Endothelial cell of umbilical vein (primary cell): ENCODE measurements around the gene PDE6B. TPM values are rescaled to one million over a fixed set of nuclear protein-coding genes. Genes with fewer than 3 reads are reported as not detected.

Source experiments
- BruUV-seq: library from RNA; stranded (reverse); fragments of 400-500 nt; replicated peaks from 2 replicates; lab custom pipeline; 2021; lab: Mats Ljungman, UMichigan
- CTCF ChIA-PET: fragments of 300-600, 350-600 bp; sonication (Branson Sonifier 250); formaldehyde crosslinking; loops from one replicate; lab custom pipeline; 2021; ENCODE audit warnings: antibody characterized with exemption, inconsistent platforms; lab: Charles Lee
- POLR2A ChIA-PET: fragments of 300-600, 350-600 bp; sonication (Branson Sonifier 250); formaldehyde crosslinking; loops from one replicate; lab custom pipeline; 2021; ENCODE audit warnings: antibody characterized with exemption, inconsistent platforms; lab: Charles Lee
- DNase-seq: peaks from one replicate; pipeline ENCODE4 v3.0.0-alpha.2; 2011; ENCODE audit warnings: low read depth, low spot score
- FAIRE-seq: peaks from 2 replicates; lab custom pipeline; 2011; peaks lifted over from hg19 to GRCh38; lab: Jason Lieb, UNC
- H2AFZ ChIP-seq: 2 replicates; pipeline ENCODE4 v1.6.0; 2012; ENCODE audit warnings: low read depth, low read length, control low read depth, inconsistent platforms
- H3K27ac ChIP-seq: 2 replicates; pipeline ENCODE4 v1.5.1; 2011; ENCODE audit warnings: low read depth, mild to moderate bottlenecking, control low read depth, low read length, moderate library complexity; ENCODE audit not compliant: insufficient read depth
- H3K27me3 ChIP-seq, 2 experiments: 2 replicates each; pipeline versions ENCODE4 v1.6.0 to v1.6.1; 2011; ENCODE audit warnings: low read length in 2 of 2, mixed read lengths in 1 of 2; ENCODE audit not compliant: control insufficient read depth in 2 of 2, insufficient read depth in 2 of 2
- H3K36me3 ChIP-seq, 2 experiments: 2 replicates in 1 of 2; 3 replicates in 1 of 2; pipeline ENCODE4 v1.5.1; 2011; ENCODE audit warnings: low read length in 2 of 2, mild to moderate bottlenecking in 1 of 2, moderate library complexity in 1 of 2; ENCODE audit not compliant: control insufficient read depth in 2 of 2, insufficient read depth in 2 of 2; ENCODE audit errors: extremely low read depth in 1 of 2
- H3K4me1 ChIP-seq: 3 replicates; pipeline ENCODE4 v1.5.1; 2011; ENCODE audit warnings: mild to moderate bottlenecking, low read length; ENCODE audit not compliant: control insufficient read depth, insufficient read depth; ENCODE audit errors: extremely low read depth
- H3K4me2 ChIP-seq: 2 replicates; pipeline ENCODE4 v1.6.1; 2011; ENCODE audit warnings: low read length, control low read depth, mixed read lengths; ENCODE audit not compliant: insufficient read depth
- H3K4me3 ChIP-seq, 3 experiments: fragments of 200-600 bp in 1 of 3; sonication (generic), shearing (Covaris generic) in 1 of 3; replicated peaks in 1 of 3; 2 replicates each; pipeline ENCODE4 v1.5.1; 2011 to 2016; ENCODE audit warnings: control low read depth in 3 of 3, low read length in 3 of 3, mild to moderate bottlenecking in 2 of 3, inconsistent platforms in 1 of 3, low read depth in 1 of 3, moderate library complexity in 1 of 3; ENCODE audit not compliant: insufficient read depth in 1 of 3
- H3K79me2 ChIP-seq: 2 replicates; pipeline ENCODE4 v1.6.0; 2012; ENCODE audit warnings: low read length, inconsistent platforms; ENCODE audit not compliant: control insufficient read depth, insufficient read depth
- H3K9ac ChIP-seq: replicated peaks from 2 replicates; pipeline ENCODE3; 2011; ENCODE audit warnings: low read length, control low read depth; ENCODE audit not compliant: insufficient read depth; ENCODE audit errors: extremely low read depth
- H3K9me1 ChIP-seq: replicated peaks from 3 replicates; pipeline ENCODE4 v1.6.0; 2011; ENCODE audit warnings: mild to moderate bottlenecking, low read length; ENCODE audit not compliant: control insufficient read depth, insufficient read depth; ENCODE audit errors: extremely low read depth
- H3K9me3 ChIP-seq: replicated peaks from 2 replicates; pipeline ENCODE4 v1.5.1; 2012; ENCODE audit warnings: low read length, inconsistent platforms; ENCODE audit not compliant: control insufficient read depth, insufficient read depth
- H4K20me1 ChIP-seq: replicated peaks from 2 replicates; pipeline ENCODE3; 2011; ENCODE audit warnings: mild to moderate bottlenecking, low read length; ENCODE audit not compliant: control insufficient read depth, insufficient read depth; ENCODE audit errors: extremely low read depth
- FOS ChIP-seq: IDR thresholded peaks from 2 replicates; pipeline ENCODE4 v1.6.1; 2011; ENCODE audit warnings: mild to moderate bottlenecking, low read length, moderate library complexity, borderline replicate concordance; ENCODE audit not compliant: insufficient read depth
- GATA2 ChIP-seq: IDR thresholded peaks from 2 replicates; pipeline ENCODE4 v1.7.0; 2011; ENCODE audit warnings: low read depth, mild to moderate bottlenecking, moderate library complexity, mixed read lengths, low read length; ENCODE audit not compliant: insufficient read length, insufficient read depth
- JUN ChIP-seq: IDR thresholded peaks from 2 replicates; pipeline ENCODE4 v1.6.1; 2011; ENCODE audit warnings: borderline replicate concordance, low read depth; ENCODE audit not compliant: insufficient read length, insufficient read depth
- MYC ChIP-seq: IDR thresholded peaks from one replicate; pipeline ENCODE4 v1.6.1; 2011; ENCODE audit warnings: mild to moderate bottlenecking, low read depth, low read length
- POLR2AphosphoS5 ChIP-seq: IDR thresholded peaks from 2 replicates; pipeline ENCODE4 v1.6.1; 2012; ENCODE audit warnings: low read depth, mild to moderate bottlenecking, control low read depth, low read length, moderate library complexity; ENCODE audit not compliant: insufficient read depth
- dilution Hi-C: fragments of 300-500 bp; cut with MboI; formaldehyde crosslinking; loops from one replicate; pipeline ENCODE4 v1.15.0; 2019; ENCODE audit warnings: low sequenced_read_pairs; ENCODE audit not compliant: extremely low pct_ligation_motif_present
- intact Hi-C: fragments of 100-400 bp; cut with micrococcal nuclease; formaldehyde crosslinking; loops from one replicate; pipeline ENCODE4 v1.10.0; 2022
- polyA plus RNA-seq, 4 experiments: library from polyadenylated mRNA; depleted of rRNA in 3 of 4; stranded (reverse) in 3 of 4; unstranded in 1 of 4; fragments of >200 nt; gene quantifications; 2 replicates each; pipeline versions ENCODE4 v1.2.1 to v1.2.3, GENCODE V29; 2011 to 2012; ENCODE audit warnings: missing spikeins in 1 of 4
- total RNA-seq: library from RNA; stranded (reverse); gene quantifications from 2 replicates; pipeline ENCODE4 v1.2.3, GENCODE V29; 2021
- TF ChIP-seq, protein P1 (sequence below), 2 donors: IDR thresholded peaks; 1 replicate in 1 of 2; 2 replicates in 1 of 2; pipeline ENCODE4 v1.5.1; 2011; ENCODE audit warnings: low read length in 2 of 2, mild to moderate bottlenecking in 2 of 2, moderate library complexity in 2 of 2, control low read depth in 1 of 2, inconsistent platforms in 1 of 2, low read depth in 1 of 2; ENCODE audit not compliant: insufficient read depth in 1 of 2; ENCODE audit errors: extremely low read depth in 1 of 2

Gene PDE6B
- total and polyA plus RNA-seq, 2 donors (not counting 3 experiments of a cell fraction or from before 2014, with no cell fraction given) = 0.77 to 1.8 TPM

DNA sequence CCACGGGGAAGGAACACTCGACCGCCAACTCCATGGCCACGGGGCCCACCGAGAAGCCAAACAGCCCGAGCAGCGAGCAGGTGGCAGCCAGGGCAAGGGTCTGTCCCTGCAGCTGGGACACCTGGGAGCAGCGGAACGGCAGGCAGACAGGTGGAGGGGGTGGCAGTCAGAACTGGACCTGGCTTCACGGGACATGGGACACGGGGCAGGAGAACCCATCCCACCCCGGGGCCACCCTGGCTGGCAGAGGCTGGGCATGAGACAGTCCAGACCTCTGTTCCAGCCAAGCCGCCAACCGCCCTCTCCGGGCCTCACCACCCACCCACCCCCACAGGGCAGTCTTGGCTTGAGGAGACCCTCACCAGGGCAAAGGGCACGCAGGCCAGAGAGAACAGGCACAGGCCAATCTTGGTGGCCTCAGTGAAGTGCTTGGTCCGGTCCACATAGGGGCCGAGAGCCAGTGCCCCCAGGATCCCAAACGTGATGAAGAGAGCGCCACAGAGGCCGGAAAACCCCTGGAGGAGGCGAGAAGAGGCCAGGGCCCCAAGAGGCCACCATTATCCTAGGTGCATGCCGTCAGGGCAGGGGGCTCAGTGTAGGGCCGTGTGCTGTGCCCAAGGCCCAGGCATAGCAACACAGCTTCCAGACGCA, 58.0 kb downstream of the PDE6B start:
- Histone ChIP-seq H2AFZ (no peak overlapping the region), H3K27ac (no peak overlapping the region), H4K20me1 (no peaks in the 10 kb centered on the region), H3K4me3 (no peak overlapping the region), H3K9me1 (no peaks in the 10 kb centered on the region), H3K4me1 (peaks cover 10% of the 10 kb centered on the region), H3K27me3 (no peaks in the 10 kb centered on the region), H3K9ac (no peak overlapping the region), H3K9me3 (no peaks in the 10 kb centered on the region), H3K79me2 (no peaks in the 10 kb centered on the region), H3K36me3 (no peaks in the 10 kb centered on the region), H3K4me2 (no peak overlapping the region)
- DNase-seq (no peak), FAIRE-seq (no peak)
- CTCF ChIA-PET = interaction anchor here (0.6 to 2.3 kb wide), 13 partner anchors 8 to 304 kb away, joined by 3 to 12 read pairs (median 5); partner anchors contain the start of genes ATP5ME, IDUA and MYL5
- dilution Hi-C loops = no loop called here
- no TSS peak for BruUV-seq
- intact Hi-C loops = no loop called here
- POLR2A ChIA-PET = no interaction called here
- TF ChIP-seq POLR2AphosphoS5 = no peak
- no peak for TF ChIP-seq GATA2
- TF ChIP-seq MYC = no peak
- TF ChIP-seq JUN = no peak
- no peak for TF ChIP-seq FOS
- TF ChIP-seq, protein P1, sequence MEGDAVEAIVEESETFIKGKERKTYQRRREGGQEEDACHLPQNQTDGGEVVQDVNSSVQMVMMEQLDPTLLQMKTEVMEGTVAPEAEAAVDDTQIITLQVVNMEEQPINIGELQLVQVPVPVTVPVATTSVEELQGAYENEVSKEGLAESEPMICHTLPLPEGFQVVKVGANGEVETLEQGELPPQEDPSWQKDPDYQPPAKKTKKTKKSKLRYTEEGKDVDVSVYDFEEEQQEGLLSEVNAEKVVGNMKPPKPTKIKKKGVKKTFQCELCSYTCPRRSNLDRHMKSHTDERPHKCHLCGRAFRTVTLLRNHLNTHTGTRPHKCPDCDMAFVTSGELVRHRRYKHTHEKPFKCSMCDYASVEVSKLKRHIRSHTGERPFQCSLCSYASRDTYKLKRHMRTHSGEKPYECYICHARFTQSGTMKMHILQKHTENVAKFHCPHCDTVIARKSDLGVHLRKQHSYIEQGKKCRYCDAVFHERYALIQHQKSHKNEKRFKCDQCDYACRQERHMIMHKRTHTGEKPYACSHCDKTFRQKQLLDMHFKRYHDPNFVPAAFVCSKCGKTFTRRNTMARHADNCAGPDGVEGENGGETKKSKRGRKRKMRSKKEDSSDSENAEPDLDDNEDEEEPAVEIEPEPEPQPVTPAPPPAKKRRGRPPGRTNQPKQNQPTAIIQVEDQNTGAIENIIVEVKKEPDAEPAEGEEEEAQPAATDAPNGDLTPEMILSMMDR (IDR thresholded peaks at IDR 0.05; ENCODE audit: extremely low read depth in 1 of 2, insufficient read depth in 1 of 2, low read depth in 1 of 2, low read length in 2 of 2) = no peak
